D721Med (cell line): ENCODE results near the gene APOC4.

ENCODE experiments used
- DNase-seq: peaks from one replicate; pipeline ENCODE4 v3.0.0; 2011; ENCODE audit warnings: low spot score; ENCODE audit not compliant: insufficient read length
- FAIRE-seq: peaks from 2 replicates; lab custom pipeline; 2011; peaks lifted over from hg19 to GRCh38; lab: Jason Lieb, UNC
- TF ChIP-seq, protein P1 (sequence below): IDR thresholded peaks from 2 replicates; pipeline ENCODE4 v1.5.1; 2012; ENCODE audit warnings: mild to moderate bottlenecking, control low read depth; ENCODE audit not compliant: insufficient read depth; ENCODE audit errors: missing control alignments

APOC4 gene

DNA sequence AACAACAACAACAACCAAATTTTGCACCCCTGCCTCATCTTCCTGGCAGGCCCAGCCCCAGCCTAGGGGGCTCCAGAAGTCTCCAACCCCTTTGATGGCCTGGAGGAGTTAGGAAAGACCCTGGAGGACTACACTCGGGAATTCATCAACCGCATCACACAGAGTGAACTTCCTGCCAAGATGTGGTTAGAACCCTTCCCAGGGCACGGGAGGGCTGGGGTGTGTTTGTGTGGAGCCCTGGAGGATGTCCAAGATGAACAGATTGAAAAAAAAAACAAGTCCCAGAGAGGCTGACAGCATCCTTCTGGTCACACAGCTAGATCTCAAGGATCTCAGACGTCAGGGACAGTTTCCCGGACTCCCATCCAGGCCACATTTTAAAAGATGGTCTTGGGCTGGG, 14.3 kb upstream of the APOC4 start:
- DNase-seq (no peak), FAIRE-seq (no peak)
- TF ChIP-seq, protein P1, sequence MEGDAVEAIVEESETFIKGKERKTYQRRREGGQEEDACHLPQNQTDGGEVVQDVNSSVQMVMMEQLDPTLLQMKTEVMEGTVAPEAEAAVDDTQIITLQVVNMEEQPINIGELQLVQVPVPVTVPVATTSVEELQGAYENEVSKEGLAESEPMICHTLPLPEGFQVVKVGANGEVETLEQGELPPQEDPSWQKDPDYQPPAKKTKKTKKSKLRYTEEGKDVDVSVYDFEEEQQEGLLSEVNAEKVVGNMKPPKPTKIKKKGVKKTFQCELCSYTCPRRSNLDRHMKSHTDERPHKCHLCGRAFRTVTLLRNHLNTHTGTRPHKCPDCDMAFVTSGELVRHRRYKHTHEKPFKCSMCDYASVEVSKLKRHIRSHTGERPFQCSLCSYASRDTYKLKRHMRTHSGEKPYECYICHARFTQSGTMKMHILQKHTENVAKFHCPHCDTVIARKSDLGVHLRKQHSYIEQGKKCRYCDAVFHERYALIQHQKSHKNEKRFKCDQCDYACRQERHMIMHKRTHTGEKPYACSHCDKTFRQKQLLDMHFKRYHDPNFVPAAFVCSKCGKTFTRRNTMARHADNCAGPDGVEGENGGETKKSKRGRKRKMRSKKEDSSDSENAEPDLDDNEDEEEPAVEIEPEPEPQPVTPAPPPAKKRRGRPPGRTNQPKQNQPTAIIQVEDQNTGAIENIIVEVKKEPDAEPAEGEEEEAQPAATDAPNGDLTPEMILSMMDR, result no peak

DNA sequence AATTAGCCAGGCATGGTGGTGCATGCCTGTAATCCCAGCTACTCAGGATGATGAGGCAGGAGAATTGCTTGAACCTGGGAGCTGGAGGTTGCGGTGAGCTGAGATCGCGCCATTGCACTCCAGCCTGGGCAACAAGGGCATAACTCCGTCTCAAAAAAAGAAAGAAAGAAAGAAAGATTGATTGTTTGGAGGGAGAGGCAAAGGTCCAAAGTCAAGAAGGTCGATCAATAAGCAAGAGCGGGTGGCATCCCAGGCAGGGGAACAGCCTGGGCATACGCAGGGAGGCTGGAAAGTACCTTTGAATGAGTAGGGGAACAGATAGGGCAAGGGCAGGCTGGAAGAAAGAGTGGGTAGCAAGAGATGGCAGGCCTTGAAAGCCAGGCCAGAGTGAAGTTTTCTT, 11.9 kb upstream of the APOC4 start:
- DNase-seq (no peak), FAIRE-seq (no peak)
- TF ChIP-seq, protein P1, result no peak

- DNase-seq (no peak), FAIRE-seq (no peak)
- TF ChIP-seq, protein P1, result no peak
These were observed 10.5 kb upstream of the APOC4 start for GRCh38 chr19:44931541-44931940.

GRCh38 chr19:44939668-44940067, 2.4 kb upstream of the APOC4 start:
- TF ChIP-seq, protein P1, result no peak
- DNase-seq (no peak), FAIRE-seq (no peak)

- no peak for DNase-seq
- TF ChIP-seq, protein P1, result no peak
- FAIRE-seq, result no peak
These were observed 1.8 kb downstream of the APOC4 start for GRCh38 chr19:44943801-44944249.

- DNase-seq (no peak), FAIRE-seq (no peak)
- TF ChIP-seq, protein P1, result no peak
These were observed 5.1 kb downstream of the APOC4 start for GRCh38 chr19:44947041-44947581.

- FAIRE-seq (no peak), DNase-seq (no peak)
- TF ChIP-seq, protein P1, result no peak
These were observed 6.2 kb downstream of the APOC4 start for GRCh38 chr19:44948237-44948636.
